Trophoblast cell (in vitro differentiated cells and primary cell): ENCODE results near the gene CRCP.
A peak's percentile ranks its signal among the peaks of the same experiment; 100 is the strongest.

Source experiments
- DNase-seq, 2 donors: peaks; one replicate each; pipeline ENCODE4 v3.0.0-alpha.2; 2016
- H2AFZ ChIP-seq: 2 replicates; pipeline ENCODE4 v1.6.1; 2013; ENCODE audit warnings: low read length, moderate library complexity, mild to moderate bottlenecking; ENCODE audit not compliant: insufficient read depth, poor library complexity
- H2AK5ac ChIP-seq: 2 replicates; pipeline ENCODE4 v1.6.1; 2013; ENCODE audit warnings: mild to moderate bottlenecking, low read length
- H2BK120ac ChIP-seq: 2 replicates; pipeline ENCODE4 v1.6.1; 2013; ENCODE audit warnings: low read length, mild to moderate bottlenecking, moderate library complexity; ENCODE audit not compliant: insufficient read depth, poor library complexity
- H2BK12ac ChIP-seq: 2 replicates; pipeline ENCODE4 v1.6.1; 2013; ENCODE audit warnings: mild to moderate bottlenecking, low read length, moderate library complexity
- H2BK5ac ChIP-seq: 2 replicates; pipeline ENCODE4 v1.6.1; 2013; ENCODE audit warnings: low read length, low read depth, moderate library complexity, mild to moderate bottlenecking; ENCODE audit not compliant: poor library complexity
- H3K14ac ChIP-seq: 2 replicates; pipeline ENCODE4 v1.6.1; 2013; ENCODE audit warnings: mild to moderate bottlenecking, low read length
- H3K18ac ChIP-seq: 2 replicates; pipeline ENCODE4 v1.6.1; 2013; ENCODE audit warnings: mild to moderate bottlenecking, low read length
- H3K23ac ChIP-seq: 2 replicates; pipeline ENCODE4 v1.6.1; 2013; ENCODE audit warnings: low read length
- H3K27ac ChIP-seq: 2 replicates; pipeline ENCODE4 v1.5.1; 2013; ENCODE audit warnings: low read depth, mild to moderate bottlenecking, inconsistent platforms, low read length, moderate library complexity
- H3K27me3 ChIP-seq: 2 replicates; pipeline ENCODE4 v1.6.1; 2013; ENCODE audit warnings: inconsistent platforms, mild to moderate bottlenecking, low read length, moderate library complexity; ENCODE audit not compliant: insufficient read depth
- H3K36me3 ChIP-seq, 2 experiments: 1 replicate in 1 of 2; 2 replicates in 1 of 2; pipeline ENCODE4 v1.6.1; 2013; ENCODE audit warnings: low read length in 2 of 2, mild to moderate bottlenecking in 2 of 2, moderate library complexity in 1 of 2; ENCODE audit not compliant: insufficient read depth in 2 of 2, control insufficient read depth in 1 of 2
- H3K4ac ChIP-seq: 2 replicates; pipeline ENCODE4 v1.6.1; 2013; ENCODE audit warnings: low read depth, mild to moderate bottlenecking, low read length, moderate library complexity
- H3K4me1 ChIP-seq, 2 experiments: 1 replicate in 1 of 2; 2 replicates in 1 of 2; pipeline ENCODE4 v1.6.1; 2013; ENCODE audit warnings: low read length in 2 of 2, mild to moderate bottlenecking in 2 of 2, moderate library complexity in 1 of 2; ENCODE audit not compliant: insufficient read depth in 2 of 2, control insufficient read depth in 1 of 2
- H3K4me2 ChIP-seq: 2 replicates; pipeline ENCODE4 v1.6.1; 2013; ENCODE audit warnings: inconsistent platforms, mild to moderate bottlenecking, low read length, moderate library complexity
- H3K4me3 ChIP-seq: 2 replicates; pipeline ENCODE4 v1.5.1; 2013; ENCODE audit warnings: mild to moderate bottlenecking, low read depth, low read length, inconsistent platforms
- H3K79me1 ChIP-seq: one replicate; pipeline ENCODE4 v1.6.1; 2013; ENCODE audit warnings: low read length
- H3K79me2 ChIP-seq: 2 replicates; pipeline ENCODE4 v1.6.1; 2013; ENCODE audit warnings: low read length, mild to moderate bottlenecking; ENCODE audit not compliant: control insufficient read depth, insufficient read depth, poor library complexity
- H3K9ac ChIP-seq: 2 replicates; pipeline ENCODE4 v1.6.1; 2013; ENCODE audit warnings: mild to moderate bottlenecking, low read length
- H3K9me3 ChIP-seq: 2 replicates; pipeline ENCODE4 v1.6.1; 2013; ENCODE audit warnings: low read depth, mild to moderate bottlenecking, control low read depth, inconsistent platforms, low read length; ENCODE audit not compliant: insufficient read depth
- H4K12ac ChIP-seq: 2 replicates; pipeline ENCODE4 v1.6.1; 2013; ENCODE audit warnings: low read depth, mild to moderate bottlenecking, low read length, moderate library complexity
- H4K8ac ChIP-seq: 2 replicates; pipeline ENCODE4 v1.6.1; 2013; ENCODE audit warnings: low read depth, mild to moderate bottlenecking, low read length, moderate library complexity
- H4K91ac ChIP-seq: one replicate; pipeline ENCODE4 v1.6.1; 2013; ENCODE audit warnings: low read depth, mild to moderate bottlenecking, low read length, moderate library complexity
- WGBS: extraction: QIAGEN DNeasy Blood & Tissue Kit; methylation state at CpG from one replicate; pipeline ENCODE4 v1.1.7; 2013; ENCODE audit warnings: missing lambda C conversion rate; ENCODE audit not compliant: insufficient read length, insufficient coverage; ENCODE audit errors: extremely low coverage; 5-methylcytosine and 5-hydroxymethylcytosine counted together

The CRCP gene

DNA sequence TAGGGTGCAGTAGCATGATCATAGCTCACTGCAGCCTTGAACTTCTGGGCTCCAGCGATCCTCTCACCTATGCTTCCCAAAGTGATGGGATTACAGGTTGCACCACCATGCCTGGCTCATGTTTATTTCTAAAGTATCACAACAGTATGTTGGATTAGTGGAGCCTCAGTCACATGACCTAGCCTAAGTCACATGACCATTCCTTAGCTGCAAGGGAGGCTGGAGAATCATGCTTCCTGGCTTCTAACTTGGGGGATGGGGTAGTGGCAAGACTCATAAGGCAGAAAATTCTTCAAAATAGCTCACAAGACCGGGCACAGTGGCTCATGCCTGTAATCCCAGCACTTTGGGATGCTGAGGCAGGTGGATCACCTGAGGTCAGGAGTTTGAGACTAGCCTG, 63.6 kb downstream of the CRCP start:
- no peaks in the 10 kb centered on the region for H3K4me1 ChIP-seq
- no peak overlapping the region for H3K14ac ChIP-seq
- no peaks in the 10 kb centered on the region for H3K79me1 ChIP-seq
- H3K27ac ChIP-seq = no peak overlapping the region
- H3K27me3 ChIP-seq = no peaks in the 10 kb centered on the region
- H4K8ac ChIP-seq = no peak overlapping the region
- H3K9ac ChIP-seq = no peak overlapping the region
- no peak overlapping the region for H3K4me3 ChIP-seq
- H3K18ac ChIP-seq = no peak overlapping the region
- H3K23ac ChIP-seq = no peak overlapping the region
- no peak overlapping the region for H3K4ac ChIP-seq
- H3K4me2 ChIP-seq = no peak overlapping the region
- WGBS = no CpG with 5 or more reads among the region's 2 CpGs
- H3K9me3 ChIP-seq = peaks cover 3% of the 10 kb centered on the region
- no peak overlapping the region for H4K12ac ChIP-seq
- H3K79me2 ChIP-seq = no peaks in the 10 kb centered on the region
- H2BK12ac ChIP-seq = no peak overlapping the region
- H2AFZ ChIP-seq = no peak overlapping the region
- H4K91ac ChIP-seq = no peak overlapping the region
- H2AK5ac ChIP-seq = no peak overlapping the region
- DNase-seq = no peak
- no peak overlapping the region for H2BK120ac ChIP-seq
- no peak overlapping the region for H2BK5ac ChIP-seq
- H3K36me3 ChIP-seq = no peaks in the 10 kb centered on the region

DNA sequence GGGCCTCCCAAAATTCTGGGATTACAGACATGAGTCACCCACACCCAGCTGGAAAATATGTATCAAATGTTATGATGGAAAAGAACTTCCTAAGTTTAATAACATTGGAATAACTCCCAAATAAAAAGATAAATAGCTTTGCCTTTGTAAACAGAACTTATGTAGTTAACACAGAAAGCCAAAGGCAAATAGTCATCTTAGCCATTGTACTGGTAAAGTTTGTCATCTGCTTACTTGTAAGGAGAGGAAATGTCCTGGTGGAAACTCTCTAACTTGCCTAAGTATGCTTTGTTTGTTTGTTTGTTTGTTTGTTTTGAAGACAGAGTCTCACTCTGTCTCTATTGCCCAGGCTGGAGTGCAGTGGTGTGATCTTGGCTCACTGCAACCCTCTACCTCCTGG, 66.7 kb downstream of the CRCP start:
- H4K12ac ChIP-seq = no peak overlapping the region
- peaks cover 7% of the 10 kb centered on the region for H3K9me3 ChIP-seq
- no peak overlapping the region for H3K4me2 ChIP-seq
- no peak overlapping the region for H4K8ac ChIP-seq
- no peak overlapping the region for H3K23ac ChIP-seq
- no peak overlapping the region for H2AK5ac ChIP-seq
- no peak overlapping the region for H4K91ac ChIP-seq
- no peaks in the 10 kb centered on the region for H3K4me1 ChIP-seq
- no peak for DNase-seq
- no peaks in the 10 kb centered on the region for H3K27me3 ChIP-seq
- no peaks in the 10 kb centered on the region for H3K79me2 ChIP-seq
- no peak overlapping the region for H3K4ac ChIP-seq
- H3K9ac ChIP-seq = no peak overlapping the region
- no peak overlapping the region for H2BK12ac ChIP-seq
- no peak overlapping the region for H2AFZ ChIP-seq
- H2BK120ac ChIP-seq = no peak overlapping the region
- H3K4me3 ChIP-seq = no peak overlapping the region
- no peak overlapping the region for H3K27ac ChIP-seq
- no peak overlapping the region for H2BK5ac ChIP-seq
- no peaks in the 10 kb centered on the region for H3K36me3 ChIP-seq
- no peaks in the 10 kb centered on the region for H3K79me1 ChIP-seq
- no peak overlapping the region for H3K18ac ChIP-seq
- no peak overlapping the region for H3K14ac ChIP-seq

- no peaks in the 10 kb centered on the region for H3K79me1 ChIP-seq
- no peaks in the 10 kb centered on the region for H3K4me1 ChIP-seq
- H3K27me3 ChIP-seq = no peaks in the 10 kb centered on the region
- WGBS = no CpG with 5 or more reads among the region's 2 CpGs
- no peak overlapping the region for H3K9ac ChIP-seq
- H3K14ac ChIP-seq = no peak overlapping the region
- H2AFZ ChIP-seq = no peak overlapping the region
- no peak overlapping the region for H3K18ac ChIP-seq
- no peak overlapping the region for H3K4me3 ChIP-seq
- no peaks in the 10 kb centered on the region for H3K36me3 ChIP-seq
- H3K79me2 ChIP-seq = no peaks in the 10 kb centered on the region
- peaks cover 7% of the 10 kb centered on the region for H3K9me3 ChIP-seq
- no peak overlapping the region for H3K23ac ChIP-seq
- H2BK12ac ChIP-seq = no peak overlapping the region
- peak; percentile 69 to 71 for DNase-seq
- H3K27ac ChIP-seq = no peak overlapping the region
- no peak overlapping the region for H4K8ac ChIP-seq
- no peak overlapping the region for H3K4me2 ChIP-seq
- H2BK120ac ChIP-seq = no peak overlapping the region
- H2BK5ac ChIP-seq = no peak overlapping the region
- no peak overlapping the region for H2AK5ac ChIP-seq
- H4K91ac ChIP-seq = no peak overlapping the region
- no peak overlapping the region for H3K4ac ChIP-seq
- H4K12ac ChIP-seq = no peak overlapping the region
Measured at GRCh38 chr7:66181845-66182244, 67.2 kb downstream of the CRCP start.

DNA sequence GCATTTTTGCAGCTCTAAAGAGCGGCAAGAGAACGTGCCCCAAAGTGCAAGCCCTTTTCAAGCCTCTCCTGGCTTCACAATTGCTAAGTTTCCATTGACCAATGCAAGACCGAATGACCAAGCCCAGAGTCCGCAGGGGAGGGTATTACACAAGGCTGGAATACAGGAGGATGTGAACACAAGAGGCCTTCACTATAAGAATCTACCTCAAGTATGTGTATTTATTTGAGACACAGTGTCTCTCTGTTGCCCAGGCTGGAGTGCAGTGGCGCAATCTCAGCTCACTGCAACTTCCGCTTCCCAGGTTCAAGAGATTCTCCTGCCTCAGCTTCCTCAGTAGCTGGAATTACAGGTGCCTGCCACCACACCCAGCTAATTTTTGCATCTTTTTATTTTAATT, 68.3 kb downstream of the CRCP start:
- DNase-seq = no peak
- no CpG with 5 or more reads among the region's 6 CpGs for WGBS

More for the DNA sequence above, 68.3 kb downstream of the CRCP start:
- Histone ChIP-seq H3K4me1 (no peaks in the 10 kb centered on the region), H3K14ac (no peak overlapping the region), H3K27me3 (no peaks in the 10 kb centered on the region), H2BK12ac (no peak overlapping the region), H4K12ac (no peak overlapping the region), H4K91ac (no peak overlapping the region), H3K79me1 (no peaks in the 10 kb centered on the region), H3K9ac (no peak overlapping the region), H3K4ac (no peak overlapping the region), H2BK120ac (no peak overlapping the region), H3K4me3 (no peak overlapping the region), H3K79me2 (no peaks in the 10 kb centered on the region), H3K9me3 (peaks cover 7% of the 10 kb centered on the region), H2BK5ac (no peak overlapping the region), H4K8ac (no peak overlapping the region), H3K36me3 (no peaks in the 10 kb centered on the region), H2AFZ (no peak overlapping the region), H3K23ac (no peak overlapping the region), H2AK5ac (no peak overlapping the region), H3K4me2 (no peak overlapping the region), H3K27ac (no peak overlapping the region), H3K18ac (no peak overlapping the region)
